LNCaP clone FGC (cell line): ENCODE data around the gene COQ6.
"Not testable (repeated sequence)": the region's sequence is repeated elsewhere in the genome, so short reads cannot be mapped to it uniquely, and the experiment has no call there.

Experiments
- DNase-seq: peaks from one replicate; pipeline ENCODE4 v3.0.0-alpha.2; 2011; ENCODE audit warnings: low read depth
- H3K4me3 ChIP-seq: 2 replicates; pipeline ENCODE4 v1.5.1; 2011; ENCODE audit warnings: mild to moderate bottlenecking, low read depth, low read length, control low read depth
- CTCF ChIP-seq: IDR thresholded peaks from 2 replicates; pipeline ENCODE4 v1.5.1; 2012; ENCODE audit warnings: mild to moderate bottlenecking; ENCODE audit not compliant: control insufficient read depth, insufficient read depth; ENCODE audit errors: extremely low read depth

Gene COQ6

DNA sequence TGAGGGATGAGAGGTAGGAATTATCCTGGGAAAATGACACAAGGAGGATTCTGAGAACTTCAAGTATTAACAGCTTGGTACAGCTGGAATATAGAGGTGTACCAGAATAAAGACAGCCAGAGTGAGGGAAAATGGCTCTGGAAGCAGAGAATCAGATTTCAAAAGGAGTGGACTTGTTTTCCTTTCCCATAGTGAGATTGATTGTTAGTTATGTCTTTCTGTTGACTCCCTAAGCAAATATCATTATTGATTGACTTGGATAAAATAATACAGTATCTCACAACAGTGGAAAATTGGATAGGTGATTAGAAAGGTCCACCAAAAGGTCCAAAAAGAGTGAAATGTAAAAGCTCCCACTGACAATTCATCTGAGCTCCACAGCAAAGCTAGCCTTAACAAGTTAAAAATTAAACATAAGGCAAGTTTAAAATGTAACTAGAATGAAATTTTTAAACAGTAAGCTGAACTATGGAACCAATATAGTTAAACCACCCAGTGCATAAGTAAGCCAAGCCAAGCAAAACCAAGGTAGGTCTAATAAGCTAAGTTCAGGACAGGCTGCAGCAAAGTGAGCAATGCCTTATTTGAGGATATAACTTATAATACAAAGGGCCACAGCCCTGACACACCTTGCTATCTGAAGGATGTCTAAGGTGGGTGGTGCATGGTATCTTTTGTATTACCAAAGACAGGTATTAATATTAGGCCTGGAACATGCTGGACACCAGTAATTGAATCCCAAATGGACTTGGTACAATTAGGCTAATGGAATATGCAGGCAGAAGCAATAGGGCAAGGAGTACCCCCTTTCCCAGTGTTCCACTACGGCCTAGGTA, 47.2 kb downstream of the COQ6 start:
- TF ChIP-seq CTCF, result no peak
- no peak overlapping the region for H3K4me3 ChIP-seq
- DNase-seq, result no peak

- no peak for DNase-seq
- H3K4me3 ChIP-seq, result no peak overlapping the region
- no peak for TF ChIP-seq CTCF
Measured at GRCh38 chr14:73997944-73998447, 47.9 kb downstream of the COQ6 start.

DNA sequence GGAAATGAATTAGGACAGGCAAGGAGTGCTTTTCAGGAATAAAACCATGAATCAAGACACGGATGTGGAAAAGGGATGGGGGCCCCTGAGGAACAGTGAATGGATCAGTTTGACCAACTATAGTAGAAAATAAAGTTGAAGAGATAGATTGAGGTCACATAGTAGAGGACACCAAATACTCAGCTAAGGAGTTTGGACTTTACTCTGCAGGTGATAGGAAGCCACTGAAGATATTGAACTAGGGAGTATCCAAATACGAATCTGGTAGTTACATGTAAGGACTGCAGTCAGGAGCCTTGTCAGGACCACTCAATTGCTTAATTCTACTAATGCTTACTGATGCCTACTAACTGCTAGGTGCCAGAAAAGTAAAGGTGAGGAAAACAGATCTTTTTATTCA, 48.6 kb downstream of the COQ6 start:
- H3K4me3 ChIP-seq, result no peak overlapping the region
- DNase-seq, result no peak
- TF ChIP-seq CTCF, result no peak

DNA sequence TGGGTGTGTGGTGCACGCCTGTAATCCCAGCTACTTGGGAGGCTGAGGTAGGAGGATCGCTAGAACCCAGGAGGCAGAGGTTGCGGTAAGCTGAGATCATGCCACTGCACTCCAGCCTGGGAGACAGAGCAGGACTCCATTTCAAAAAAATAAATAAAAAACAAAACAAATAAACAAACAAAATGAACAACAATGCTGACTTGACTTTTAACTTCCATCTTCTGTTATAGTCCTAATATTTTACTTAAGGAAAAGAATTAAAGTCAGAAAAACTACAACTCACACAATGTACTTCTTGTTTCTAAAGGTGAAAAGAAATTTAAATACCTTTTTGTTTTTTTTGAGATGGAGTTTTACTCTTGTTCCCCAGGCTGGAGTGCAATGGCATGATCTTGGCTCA, 55.6 kb downstream of the COQ6 start:
- not testable (repeated sequence) for H3K4me3 ChIP-seq, DNase-seq

- no peak overlapping the region for H3K4me3 ChIP-seq
- TF ChIP-seq CTCF, result no peak
- no peak for DNase-seq
Measured at GRCh38 chr14:74008843-74009499, 58.9 kb downstream of the COQ6 start.
